ENCODE results near the gene LMTK2. TPM values are rescaled to one million over a fixed set of nuclear protein-coding genes. Genes with fewer than 3 reads are reported as not detected.
"Not testable (repeated sequence)": the region's sequence is repeated elsewhere in the genome, so short reads cannot be mapped to it uniquely, and the experiment has no call there.

Gene LMTK2
- total RNA-seq, 1 experiment from 2014 or later = 8.4 TPM

DNA sequence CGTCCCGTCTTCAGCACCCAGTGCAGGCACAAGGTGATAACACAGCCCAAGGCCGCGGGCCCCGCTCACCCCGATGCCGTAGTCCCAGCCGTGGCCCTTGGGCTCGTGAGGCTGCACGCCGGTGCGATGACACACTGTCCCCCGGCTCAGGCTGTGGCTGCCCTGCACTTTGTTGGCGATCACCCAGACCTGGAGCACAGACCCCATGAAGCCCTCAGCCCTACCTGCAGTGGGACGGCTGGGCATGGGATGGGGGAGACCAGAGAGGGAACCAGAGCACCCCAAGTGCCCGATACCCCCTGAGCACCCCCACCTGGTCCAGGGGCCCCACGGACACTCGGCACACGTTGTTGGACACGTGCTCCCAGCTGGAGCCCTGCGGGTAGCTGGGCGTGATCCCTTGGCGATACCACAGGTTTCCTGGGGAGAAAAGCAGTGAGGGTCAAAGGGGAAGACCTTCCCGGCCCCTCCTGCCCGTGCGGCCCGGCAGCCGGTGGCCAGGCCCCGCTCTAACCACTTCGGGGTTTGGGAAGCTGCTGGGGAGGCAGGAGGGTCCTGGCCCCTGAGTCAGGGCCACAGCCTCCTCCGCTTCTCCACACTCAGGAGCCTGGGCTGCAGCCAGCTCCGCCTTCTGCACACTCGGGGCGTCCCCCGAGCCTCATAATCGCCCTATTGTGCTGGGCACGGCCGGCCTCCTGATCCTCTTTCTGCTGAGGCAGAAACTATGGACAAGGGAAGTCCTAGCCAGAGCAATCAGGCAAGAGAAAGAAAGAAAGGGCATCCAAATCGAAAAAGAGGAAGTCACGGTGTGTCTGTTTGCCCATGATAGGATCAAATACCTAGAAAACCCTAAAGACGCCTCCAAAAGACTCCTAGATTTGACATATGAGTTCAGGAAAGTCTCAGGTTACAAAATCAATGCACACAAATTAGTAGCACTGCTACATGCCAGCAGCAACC, 111.2 kb downstream of the LMTK2 start:
- in situ Hi-C loops (cut with HindIII; ENCODE audit: low pct_unique_long_range_greater_than_20kb, low sequenced_read_pairs) = no loop called here
- peak; percentile 81 for DNase-seq (ENCODE audit: low read depth, low spot score)

- DNase-seq (ENCODE audit: low read depth, low spot score); in situ Hi-C loops (cut with HindIII; ENCODE audit: low pct_unique_long_range_greater_than_20kb, low sequenced_read_pairs): not testable (repeated sequence)
Measured at GRCh38 chr7:98219382-98219781, 112.7 kb downstream of the LMTK2 start.

GRCh38 chr7:98221611-98222532, 115.2 kb downstream of the LMTK2 start:
- in situ Hi-C loops (cut with HindIII; ENCODE audit: low pct_unique_long_range_greater_than_20kb, low sequenced_read_pairs) = no loop called here
- DNase-seq (ENCODE audit: low read depth, low spot score) = no peak

GRCh38 chr7:98222533-98223195, 116.0 kb downstream of the LMTK2 start:
- in situ Hi-C loops (cut with HindIII; ENCODE audit: low pct_unique_long_range_greater_than_20kb, low sequenced_read_pairs) = no loop called here
- no peak for DNase-seq (ENCODE audit: low read depth, low spot score)

- in situ Hi-C loops (cut with HindIII; ENCODE audit: low pct_unique_long_range_greater_than_20kb, low sequenced_read_pairs) = no loop called here
- DNase-seq (ENCODE audit: low read depth, low spot score) = no peak
Measured at GRCh38 chr7:98223351-98223897, 116.8 kb downstream of the LMTK2 start.

DNA sequence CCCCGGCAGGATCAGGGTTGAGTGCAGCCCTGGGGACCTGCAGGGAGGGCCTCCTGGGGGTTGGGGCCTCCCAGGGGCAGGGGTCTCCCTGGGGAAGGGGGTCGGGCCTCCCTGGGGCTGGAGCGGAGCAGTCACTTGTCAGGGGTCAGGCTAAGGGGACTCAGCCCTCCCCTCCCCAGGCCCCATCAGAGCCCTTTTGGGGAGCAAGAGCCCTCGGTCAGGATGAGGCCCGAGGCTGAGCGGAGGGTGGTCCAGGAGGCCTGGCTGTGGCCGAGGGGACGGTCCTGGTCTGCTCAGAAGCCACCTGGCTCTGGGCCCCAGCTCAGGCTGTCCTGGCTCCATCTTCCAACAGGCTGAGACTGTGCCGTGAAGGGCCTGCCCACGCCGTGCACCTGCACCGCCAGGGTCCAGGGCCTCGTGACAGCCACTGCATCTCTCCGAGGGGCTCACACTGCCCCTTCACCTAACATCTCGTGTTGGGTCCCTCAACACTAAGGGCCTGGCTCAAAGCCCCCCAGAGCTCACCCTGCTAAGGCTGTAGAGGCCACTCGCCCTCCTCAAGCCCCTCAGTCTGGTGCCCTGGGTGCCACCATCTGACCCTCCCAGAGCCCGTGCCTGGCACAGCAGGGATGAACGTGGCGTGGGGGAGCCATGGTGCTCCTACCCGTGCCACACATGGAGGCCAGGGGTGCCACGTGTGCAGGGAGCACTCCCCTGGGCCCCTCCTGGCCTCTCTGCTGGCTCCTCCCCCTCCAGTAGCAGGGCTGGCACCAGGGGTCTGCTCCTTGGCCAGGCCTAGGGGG, 117.4 kb downstream of the LMTK2 start:
- in situ Hi-C loops (cut with HindIII; ENCODE audit: low pct_unique_long_range_greater_than_20kb, low sequenced_read_pairs) = no loop called here
- no peak for DNase-seq (ENCODE audit: low read depth, low spot score)

DNA sequence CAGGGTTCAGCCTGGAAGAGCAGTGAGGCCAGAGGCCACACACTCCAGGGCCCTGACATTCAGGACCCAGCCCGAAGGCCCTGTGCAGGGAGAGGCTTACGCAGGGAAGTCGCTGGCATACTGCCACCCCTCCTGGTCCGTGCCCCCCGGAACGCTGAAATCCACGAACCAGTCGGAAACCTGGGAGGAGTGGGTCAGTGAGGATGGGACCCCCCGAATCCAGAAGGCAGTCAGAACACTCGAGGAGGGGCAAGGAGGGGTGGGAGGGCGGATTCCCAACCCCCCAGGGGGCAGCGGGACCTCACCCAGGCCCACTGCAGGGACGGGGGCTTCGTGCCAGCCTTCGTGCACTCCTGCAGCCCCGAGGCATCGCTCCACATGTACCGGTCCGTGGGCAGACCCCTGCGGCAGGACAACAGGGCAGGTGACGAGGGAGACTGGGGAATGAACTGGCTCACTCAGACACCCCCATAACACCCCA, 118.1 kb downstream of the LMTK2 start:
- in situ Hi-C loops (cut with HindIII; ENCODE audit: low pct_unique_long_range_greater_than_20kb, low sequenced_read_pairs) = no loop called here
- DNase-seq (ENCODE audit: low read depth, low spot score) = no peak

DNA sequence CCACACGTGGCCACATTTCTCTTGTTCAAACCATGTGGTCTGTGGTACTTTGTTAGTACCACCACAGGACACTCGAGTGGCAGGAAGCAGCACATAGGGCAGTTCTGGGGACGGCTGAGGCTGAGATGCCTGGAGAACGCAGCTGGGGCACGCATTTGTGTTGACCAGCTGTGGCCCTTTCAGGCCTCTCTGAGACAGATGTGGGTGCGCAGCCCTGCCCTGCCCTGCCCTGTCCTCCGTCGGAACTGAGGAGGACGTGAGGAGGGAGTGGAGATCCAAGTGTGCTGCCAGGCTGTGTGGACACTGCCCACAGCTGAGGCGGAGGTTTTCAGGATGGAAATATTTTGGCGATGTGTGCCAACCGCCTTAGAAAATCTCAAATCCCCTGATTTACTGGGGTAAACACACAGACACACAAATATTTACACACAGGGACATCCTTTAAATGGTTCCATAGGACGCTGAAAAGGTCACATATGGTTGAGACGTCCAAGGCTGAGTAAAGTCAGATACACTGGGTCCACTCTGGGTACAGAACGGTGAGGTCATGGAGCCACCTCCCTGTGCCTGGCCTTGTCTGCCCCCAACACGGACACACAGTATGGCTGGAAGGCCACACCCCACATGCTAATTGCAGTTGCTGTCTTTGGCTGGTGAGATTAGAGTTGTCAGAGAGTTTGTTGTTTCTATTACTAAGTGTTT, 119.4 kb downstream of the LMTK2 start:
- DNase-seq (ENCODE audit: low read depth, low spot score) = no peak
- in situ Hi-C loops (cut with HindIII; ENCODE audit: low pct_unique_long_range_greater_than_20kb, low sequenced_read_pairs) = no loop called here

GRCh38 chr7:98227939-98228338, 121.3 kb downstream of the LMTK2 start:
- in situ Hi-C loops (cut with HindIII; ENCODE audit: low pct_unique_long_range_greater_than_20kb, low sequenced_read_pairs) = no loop called here
- no peak for DNase-seq (ENCODE audit: low read depth, low spot score)

- DNase-seq (ENCODE audit: low read depth, low spot score) = no peak
- in situ Hi-C loops (cut with HindIII; ENCODE audit: low pct_unique_long_range_greater_than_20kb, low sequenced_read_pairs) = no loop called here
Measured at GRCh38 chr7:98228801-98229200, 122.1 kb downstream of the LMTK2 start.

- in situ Hi-C loops (cut with HindIII; ENCODE audit: low pct_unique_long_range_greater_than_20kb, low sequenced_read_pairs) = no loop called here
- no peak for DNase-seq (ENCODE audit: low read depth, low spot score)
Measured at GRCh38 chr7:98229441-98229840, 122.8 kb downstream of the LMTK2 start.

GRCh38 chr7:98229991-98230745, 123.5 kb downstream of the LMTK2 start:
- DNase-seq (ENCODE audit: low read depth, low spot score) = no peak
- in situ Hi-C loops (cut with HindIII; ENCODE audit: low pct_unique_long_range_greater_than_20kb, low sequenced_read_pairs) = no loop called here

DNA sequence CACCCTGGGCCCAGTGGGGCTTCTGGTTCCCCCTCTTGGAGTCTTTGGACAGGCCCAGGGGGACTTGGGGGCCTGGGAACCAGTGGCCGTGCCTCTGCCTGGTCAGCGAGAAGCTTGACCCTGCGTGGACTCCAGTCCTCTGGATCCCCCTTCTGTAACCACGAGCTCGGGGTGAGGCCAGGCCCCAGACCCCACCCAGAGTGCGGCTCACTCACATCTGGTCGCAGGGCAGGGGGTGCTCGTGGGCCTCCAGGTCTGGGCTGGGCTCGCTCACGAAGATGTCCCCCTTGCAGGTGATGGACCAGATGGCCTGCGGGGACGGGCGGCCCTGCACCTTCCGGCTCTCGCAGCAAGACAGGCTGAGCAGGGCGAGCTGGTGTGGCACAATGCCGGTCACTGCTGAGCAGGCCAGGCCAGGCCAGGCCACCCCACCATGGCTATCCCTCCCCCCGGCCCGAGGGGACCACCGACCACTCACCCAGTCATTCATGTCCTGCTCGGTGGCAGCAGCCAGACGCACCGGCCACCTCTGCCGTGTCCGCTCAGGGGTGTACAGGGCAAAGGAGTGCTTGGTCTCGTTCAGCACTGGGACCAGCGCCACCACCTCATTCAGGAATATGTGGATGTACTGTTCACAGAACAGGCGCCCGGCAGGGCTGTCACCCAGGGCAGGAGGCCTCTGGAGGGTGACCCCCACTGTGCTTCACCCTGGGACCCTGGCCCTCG, 124.2 kb downstream of the LMTK2 start:
- in situ Hi-C loops (cut with HindIII; ENCODE audit: low pct_unique_long_range_greater_than_20kb, low sequenced_read_pairs) = no loop called here
- DNase-seq (ENCODE audit: low read depth, low spot score) = no peak

- no peak for DNase-seq (ENCODE audit: low read depth, low spot score)
- in situ Hi-C loops (cut with HindIII; ENCODE audit: low pct_unique_long_range_greater_than_20kb, low sequenced_read_pairs) = no loop called here
Measured at GRCh38 chr7:98231493-98232262, 125.0 kb downstream of the LMTK2 start.

All from SK-MEL-5 (cell line).